ENCODE results near the gene RGS3. TPM values are rescaled to one million over a fixed set of nuclear protein-coding genes. Genes with fewer than 3 reads are reported as not detected.

RGS3 gene
- total RNA-seq, 4 donors from 2014 or later = 11.0 to 18.8 (median 16.0) TPM

GRCh38 chr9:113536166-113536482 is 72.6 kb downstream of the RGS3 start:
- 68% methylated on average over 5 of the region's 6 CpGs for WGBS
- no peak for DNase-seq (ENCODE audit: low spot score in 2 of 2)
- Histone ChIP-seq H3K27me3 (no peaks in the 10 kb centered on the region), H3K9me3 (no peaks in the 10 kb centered on the region), H3K4me3 (no peak overlapping the region), H3K4me1 (peaks cover 3% of the 10 kb centered on the region), H3K36me3 (peaks cover 4% of the 10 kb centered on the region), H3K27ac (no peak overlapping the region)
- TF ChIP-seq POLR2AphosphoS5 (IDR thresholded peaks at IDR 0.05) = no peak
- TF ChIP-seq, protein P1, sequence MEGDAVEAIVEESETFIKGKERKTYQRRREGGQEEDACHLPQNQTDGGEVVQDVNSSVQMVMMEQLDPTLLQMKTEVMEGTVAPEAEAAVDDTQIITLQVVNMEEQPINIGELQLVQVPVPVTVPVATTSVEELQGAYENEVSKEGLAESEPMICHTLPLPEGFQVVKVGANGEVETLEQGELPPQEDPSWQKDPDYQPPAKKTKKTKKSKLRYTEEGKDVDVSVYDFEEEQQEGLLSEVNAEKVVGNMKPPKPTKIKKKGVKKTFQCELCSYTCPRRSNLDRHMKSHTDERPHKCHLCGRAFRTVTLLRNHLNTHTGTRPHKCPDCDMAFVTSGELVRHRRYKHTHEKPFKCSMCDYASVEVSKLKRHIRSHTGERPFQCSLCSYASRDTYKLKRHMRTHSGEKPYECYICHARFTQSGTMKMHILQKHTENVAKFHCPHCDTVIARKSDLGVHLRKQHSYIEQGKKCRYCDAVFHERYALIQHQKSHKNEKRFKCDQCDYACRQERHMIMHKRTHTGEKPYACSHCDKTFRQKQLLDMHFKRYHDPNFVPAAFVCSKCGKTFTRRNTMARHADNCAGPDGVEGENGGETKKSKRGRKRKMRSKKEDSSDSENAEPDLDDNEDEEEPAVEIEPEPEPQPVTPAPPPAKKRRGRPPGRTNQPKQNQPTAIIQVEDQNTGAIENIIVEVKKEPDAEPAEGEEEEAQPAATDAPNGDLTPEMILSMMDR (IDR thresholded peaks at IDR 0.05) = no peak
- TF ChIP-seq POLR2A (IDR thresholded peaks at IDR 0.05) = no peak
- no peak for TF ChIP-seq EP300 (IDR thresholded peaks at IDR 0.05)

GRCh38 chr9:113536483-113537228 is 73.1 kb downstream of the RGS3 start:
- DNase-seq (ENCODE audit: low spot score in 2 of 2) = peak in 1 of 2 donors; percentile 68
- peaks cover 4% of the 10 kb centered on the region for H3K4me1 ChIP-seq
- H3K9me3 ChIP-seq = no peaks in the 10 kb centered on the region
- no peak overlapping the region for H3K4me3 ChIP-seq
- TF ChIP-seq, protein P1 (IDR thresholded peaks at IDR 0.05) = no peak
- no peak for TF ChIP-seq EP300 (IDR thresholded peaks at IDR 0.05)
- TF ChIP-seq POLR2AphosphoS5 (IDR thresholded peaks at IDR 0.05) = no peak
- no peak for TF ChIP-seq POLR2A (IDR thresholded peaks at IDR 0.05)
- no peak overlapping the region for H3K27ac ChIP-seq
- H3K36me3 ChIP-seq = peaks cover 4% of the 10 kb centered on the region
- WGBS = 84% methylated on average over 17 of the region's 21 CpGs
- H3K27me3 ChIP-seq = no peaks in the 10 kb centered on the region

DNA sequence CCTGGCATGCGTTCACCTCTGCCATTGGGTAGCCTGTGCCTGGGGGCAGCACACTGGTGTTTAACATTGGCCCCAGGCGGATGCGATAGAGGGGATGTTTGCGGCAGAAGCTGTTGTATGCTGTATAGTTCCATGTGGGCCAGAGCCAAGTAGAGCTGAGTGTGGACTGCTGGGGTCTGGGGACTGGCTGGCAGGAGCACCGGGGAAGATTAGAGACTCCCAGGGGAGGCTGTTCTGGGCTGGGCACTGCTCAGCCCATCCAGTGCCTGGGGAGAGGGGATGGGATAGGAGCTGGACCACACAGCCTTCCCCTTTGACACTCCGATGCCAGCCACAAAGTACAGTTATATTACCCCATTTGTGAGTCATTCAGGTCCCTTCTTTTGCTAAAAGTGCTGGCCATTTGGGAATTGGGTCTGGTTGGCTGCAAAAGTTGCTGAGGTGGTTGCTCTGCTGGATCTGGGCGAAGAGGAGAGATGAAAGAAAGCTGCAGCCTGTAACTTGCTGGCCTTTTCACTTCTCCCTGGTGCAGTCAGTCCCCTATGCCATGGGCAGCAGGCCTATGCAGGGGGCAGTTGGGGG is 73.8 kb downstream of the RGS3 start:
- peak in 1 of 2 donors; percentile 31 for DNase-seq (ENCODE audit: low spot score in 2 of 2)
- H3K4me1 ChIP-seq = peaks cover 4% of the 10 kb centered on the region
- no peak overlapping the region for H3K27ac ChIP-seq
- H3K4me3 ChIP-seq = no peak overlapping the region
- no peak for TF ChIP-seq EP300 (IDR thresholded peaks at IDR 0.05)
- TF ChIP-seq, protein P1 (IDR thresholded peaks at IDR 0.05) = no peak
- TF ChIP-seq POLR2AphosphoS5 (IDR thresholded peaks at IDR 0.05) = no peak
- no peak for TF ChIP-seq POLR2A (IDR thresholded peaks at IDR 0.05)
- 95% methylated on average over 2 of the region's 7 CpGs for WGBS
- H3K27me3 ChIP-seq = no peaks in the 10 kb centered on the region
- peaks cover 4% of the 10 kb centered on the region for H3K36me3 ChIP-seq
- H3K9me3 ChIP-seq = no peaks in the 10 kb centered on the region

- TF ChIP-seq POLR2A (IDR thresholded peaks at IDR 0.05) (no peak), EP300 (IDR thresholded peaks at IDR 0.05) (no peak), POLR2AphosphoS5 (IDR thresholded peaks at IDR 0.05) (no peak)
- TF ChIP-seq, protein P1 (IDR thresholded peaks at IDR 0.05) = no peak
- H3K9me3 ChIP-seq = no peaks in the 10 kb centered on the region
- no peak overlapping the region for H3K27ac ChIP-seq
- peak in 1 of 2 donors; percentile 39 for DNase-seq (ENCODE audit: low spot score in 2 of 2)
- H3K27me3 ChIP-seq = no peaks in the 10 kb centered on the region
- 93% methylated on average over 5 of the region's 5 CpGs for WGBS
- no peak overlapping the region for H3K4me3 ChIP-seq
- peaks cover 4% of the 10 kb centered on the region for H3K36me3 ChIP-seq
- H3K4me1 ChIP-seq = peaks cover 4% of the 10 kb centered on the region
Measured at GRCh38 chr9:113538131-113538530, 74.6 kb downstream of the RGS3 start.

DNA sequence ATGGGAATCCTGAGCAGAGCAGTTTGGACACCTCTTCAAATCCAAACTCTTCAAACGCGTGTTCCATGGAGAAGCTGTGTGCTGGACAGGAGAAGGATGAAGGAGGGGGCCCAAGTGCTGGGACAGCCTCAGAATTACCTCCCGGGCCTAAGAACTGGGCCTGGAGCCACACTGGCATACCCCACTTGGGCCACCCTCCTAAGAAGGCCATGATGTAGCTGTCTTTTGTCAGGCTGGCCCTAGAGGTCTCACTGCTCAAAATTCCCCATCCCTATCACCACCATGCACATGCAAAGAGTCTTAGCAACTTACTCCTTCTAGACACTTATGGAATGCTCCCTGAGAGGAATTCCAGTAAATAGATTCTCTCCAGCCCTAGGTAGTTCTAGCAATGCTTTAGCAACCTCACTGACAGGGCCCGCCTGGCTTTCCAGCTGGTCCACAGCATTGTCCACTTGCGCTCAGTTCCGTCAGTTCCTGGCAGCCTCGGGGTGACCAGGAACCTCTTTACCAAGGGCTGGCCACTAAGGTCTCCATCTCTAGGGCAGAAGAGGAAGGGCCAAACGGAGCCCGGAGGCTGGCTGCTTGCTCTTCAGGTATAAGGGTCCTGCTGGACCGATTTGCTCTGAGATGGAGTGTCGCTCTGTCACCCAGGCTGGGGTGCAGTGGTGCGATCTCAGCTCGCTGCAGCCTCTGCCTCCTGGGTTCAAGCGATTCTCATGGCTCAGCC is 75.3 kb downstream of the RGS3 start:
- DNase-seq (ENCODE audit: low spot score in 2 of 2) = peak in 1 of 2 donors; percentile 40
- WGBS = 94% methylated on average over 12 of the region's 14 CpGs
- Histone ChIP-seq H3K4me1 (peaks cover 4% of the 10 kb centered on the region), H3K36me3 (peaks cover 4% of the 10 kb centered on the region), H3K27ac (no peak overlapping the region), H3K4me3 (no peak overlapping the region), H3K9me3 (no peaks in the 10 kb centered on the region), H3K27me3 (no peaks in the 10 kb centered on the region)
- TF ChIP-seq POLR2A (IDR thresholded peaks at IDR 0.05) (no peak), EP300 (IDR thresholded peaks at IDR 0.05) (no peak), POLR2AphosphoS5 (IDR thresholded peaks at IDR 0.05) (no peak)
- TF ChIP-seq, protein P1 (IDR thresholded peaks at IDR 0.05) = no peak
